HG02870 (cell line): ENCODE results near the gene NYAP2.

ENCODE experiments used
- ATAC-seq: cut with Tn5 transposase; IDR thresholded peaks from one replicate; pipeline ENCODE4 v1.9.1; 2021; ENCODE audit warnings: mild to moderate bottlenecking, moderate library complexity; ENCODE audit not compliant: unreplicated experiment

NYAP2 gene

DNA sequence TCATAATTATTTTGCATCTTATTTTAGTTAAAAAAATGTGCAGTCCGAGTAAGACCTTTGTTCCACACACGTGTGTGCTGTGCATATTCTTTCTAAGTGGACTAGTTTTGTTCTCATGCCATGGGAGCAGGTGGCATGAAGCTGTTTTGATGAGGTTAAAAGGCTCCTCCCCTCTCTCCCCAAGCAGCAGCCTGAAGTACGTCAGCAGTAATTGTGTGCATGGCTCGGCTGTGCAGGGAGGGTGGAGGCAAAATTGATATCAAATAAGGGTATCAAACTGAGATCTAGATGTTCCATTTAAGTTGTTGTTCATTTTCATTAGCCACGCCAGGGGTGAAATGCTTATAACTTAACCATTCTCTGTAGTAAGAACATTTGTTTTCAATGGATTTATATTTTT lies at the start of gene NYAP2:
NYAP2 (plus strand) TSS at position 207 of the 400 bp plus-strand sequence. CDS start 9,171 bp downstream, outside the sequence.
- ATAC-seq = no peak

DNA sequence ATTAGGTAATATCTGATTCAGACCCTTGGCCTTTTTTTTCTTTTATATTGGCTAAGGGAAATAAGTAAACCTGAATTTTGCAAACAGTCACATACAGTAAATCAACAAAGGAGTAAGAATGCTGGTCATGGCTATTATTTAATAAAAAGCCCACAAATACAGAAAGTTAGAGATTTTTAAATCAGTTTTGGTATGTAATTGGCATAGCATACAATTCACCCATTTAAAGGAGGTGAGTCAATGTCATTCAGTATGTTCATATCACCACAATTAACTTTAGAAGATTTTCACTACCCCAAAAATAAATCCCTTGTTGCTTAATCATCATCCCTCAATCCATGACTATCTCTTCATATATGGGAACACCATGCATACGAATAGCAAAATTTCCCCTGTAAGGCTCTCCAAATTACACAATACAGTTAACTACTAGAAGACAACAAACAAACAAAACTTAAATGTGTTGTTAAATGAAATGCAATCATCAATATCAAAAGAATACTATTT lies 45.9 kb upstream of the NYAP2 start:
- ATAC-seq = no peak

DNA sequence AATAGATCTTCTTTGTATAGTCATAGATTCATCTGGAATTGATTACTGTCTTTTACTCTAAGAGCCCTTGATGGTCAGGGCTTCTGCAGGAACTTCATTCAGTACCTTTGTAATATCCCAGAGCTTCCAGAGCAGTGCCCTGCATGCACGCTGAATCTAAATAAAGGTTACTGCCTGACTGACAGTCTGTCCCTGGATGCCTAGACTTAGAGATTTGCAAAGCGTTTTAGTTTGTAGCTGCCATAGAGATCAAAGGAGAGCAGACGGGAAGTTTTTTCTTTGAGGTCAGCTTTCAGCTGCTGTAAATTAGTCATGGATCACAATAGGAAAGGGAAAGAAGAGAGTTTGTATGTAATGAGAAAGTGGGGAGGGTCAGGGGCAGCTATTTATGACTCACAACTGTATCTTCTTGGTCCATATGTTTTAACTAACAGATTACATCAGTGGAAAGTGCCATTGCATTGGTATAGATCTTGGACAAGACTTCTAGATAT lies 45.2 kb upstream of the NYAP2 start:
- no peak for ATAC-seq

GRCh38 chr2:225355788-225356187 lies 43.7 kb upstream of the NYAP2 start:
- ATAC-seq = no peak

- ATAC-seq = no peak
Observed at GRCh38 chr2:225366731-225367130, 32.8 kb upstream of the NYAP2 start.

GRCh38 chr2:225367482-225367881 lies 32.0 kb upstream of the NYAP2 start:
- no peak for ATAC-seq

- no peak for ATAC-seq
Observed at GRCh38 chr2:225378984-225379383, 20.5 kb upstream of the NYAP2 start.

DNA sequence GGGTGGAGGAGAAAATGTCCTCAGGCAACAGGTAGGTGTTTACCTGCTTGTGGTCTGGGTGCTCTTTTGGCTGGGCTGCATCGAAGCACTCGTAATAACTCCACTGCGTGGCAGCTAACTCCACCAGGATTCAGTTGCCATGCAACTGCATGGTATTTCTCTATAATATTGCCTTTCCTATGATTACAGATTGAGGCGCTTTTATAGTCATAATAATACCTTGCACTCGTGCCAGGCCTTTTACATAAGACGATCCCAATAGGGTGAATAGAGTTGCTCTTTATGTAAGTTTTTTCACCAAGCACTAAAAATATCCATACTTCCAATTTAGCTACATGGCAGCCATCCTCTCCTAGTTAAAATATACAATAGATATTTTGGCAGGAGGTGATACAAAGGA lies 19.7 kb upstream of the NYAP2 start:
- ATAC-seq = no peak

GRCh38 chr2:225381609-225382008 lies 17.9 kb upstream of the NYAP2 start:
- ATAC-seq = no peak

- ATAC-seq = no peak
Observed at GRCh38 chr2:225398372-225398771, 1.1 kb upstream of the NYAP2 start.

DNA sequence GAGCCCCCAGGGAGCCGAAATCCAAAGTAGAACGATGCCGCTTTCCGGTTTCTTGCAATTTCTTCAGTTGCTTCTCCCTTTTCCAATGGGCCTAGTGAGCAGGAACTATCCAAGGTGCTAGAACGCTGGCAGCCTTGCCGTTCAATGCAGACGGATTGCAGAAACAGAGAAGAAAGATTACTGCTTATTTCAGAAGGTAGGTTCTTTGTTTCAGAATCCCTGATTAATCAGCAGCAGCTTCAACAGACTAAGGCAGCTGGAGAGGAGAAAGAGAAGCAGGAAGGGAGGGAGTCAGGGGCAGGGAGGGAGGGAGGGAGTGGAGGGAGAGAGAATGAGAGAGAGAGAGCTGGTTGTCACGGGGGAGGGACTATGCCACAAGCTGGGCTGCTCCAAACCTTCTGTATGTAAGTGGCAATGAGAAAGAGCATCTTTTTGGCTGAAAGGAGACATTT lies 576 bp downstream of the NYAP2 start:
- ATAC-seq = no peak

DNA sequence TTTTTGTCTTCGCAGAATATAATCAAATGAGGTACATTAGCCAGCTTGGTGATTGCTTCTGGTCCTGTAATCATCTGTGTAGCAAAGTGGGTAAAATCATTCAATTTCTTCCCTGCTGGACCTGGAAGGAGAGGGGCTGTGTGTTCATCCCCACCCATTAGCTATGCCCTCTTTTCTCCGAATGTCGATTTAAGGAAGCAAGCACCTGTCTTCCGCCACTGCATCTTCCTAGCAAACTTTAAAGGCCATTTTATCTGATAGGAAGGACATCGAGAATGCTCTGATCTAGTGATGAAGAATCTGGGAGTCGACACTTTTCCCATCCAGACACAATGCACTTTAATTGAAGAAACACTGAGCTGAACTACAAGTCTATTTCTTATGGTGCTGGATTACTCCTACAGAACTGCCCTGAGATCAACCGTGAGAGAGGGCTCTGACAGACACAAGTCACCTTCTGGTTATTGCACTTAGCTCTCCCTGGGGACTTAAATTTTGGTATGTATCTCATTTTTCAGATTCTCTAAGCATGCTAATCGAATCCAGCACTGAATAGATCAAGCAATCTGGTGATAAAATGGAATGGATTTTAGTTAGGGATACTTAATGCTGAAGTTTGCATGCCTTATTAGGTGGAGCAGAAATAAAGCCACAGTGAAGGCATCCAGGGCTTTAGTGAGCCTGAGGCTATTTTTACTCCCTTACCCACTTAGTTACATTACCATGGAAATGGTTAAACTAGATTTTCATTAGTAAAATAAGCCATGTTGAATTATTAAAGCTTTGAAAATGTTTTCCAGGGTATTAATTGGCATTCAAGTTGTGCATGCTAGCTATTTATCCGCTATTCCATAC lies 1.3 kb downstream of the NYAP2 start:
- no peak for ATAC-seq

- ATAC-seq = no peak
Observed at GRCh38 chr2:225402210-225402776, 2.8 kb downstream of the NYAP2 start.

GRCh38 chr2:225411452-225411851 lies 11.9 kb downstream of the NYAP2 start:
- ATAC-seq = no peak

- no peak for ATAC-seq
Observed at GRCh38 chr2:225413786-225414185, 14.3 kb downstream of the NYAP2 start.

GRCh38 chr2:225414902-225415301 lies 15.4 kb downstream of the NYAP2 start:
- no peak for ATAC-seq

DNA sequence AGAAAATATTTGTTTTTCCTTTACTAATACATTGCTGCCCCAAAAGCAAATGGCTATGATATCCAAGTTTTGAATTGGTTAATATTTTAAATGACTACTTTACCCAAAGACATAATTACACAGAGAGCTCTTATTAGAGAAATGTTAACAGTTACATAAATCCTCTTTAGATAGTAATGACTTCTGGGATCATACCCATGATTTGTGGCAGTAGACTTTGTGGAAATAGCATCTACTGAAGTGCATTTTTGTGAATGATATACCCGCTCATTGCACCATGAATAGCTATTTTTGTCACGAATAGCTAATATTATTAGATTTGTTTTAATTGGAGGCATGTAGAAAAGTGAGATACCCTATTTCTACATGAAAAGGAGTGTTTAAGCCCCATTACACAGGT lies 15.8 kb downstream of the NYAP2 start:
- ATAC-seq = no peak

DNA sequence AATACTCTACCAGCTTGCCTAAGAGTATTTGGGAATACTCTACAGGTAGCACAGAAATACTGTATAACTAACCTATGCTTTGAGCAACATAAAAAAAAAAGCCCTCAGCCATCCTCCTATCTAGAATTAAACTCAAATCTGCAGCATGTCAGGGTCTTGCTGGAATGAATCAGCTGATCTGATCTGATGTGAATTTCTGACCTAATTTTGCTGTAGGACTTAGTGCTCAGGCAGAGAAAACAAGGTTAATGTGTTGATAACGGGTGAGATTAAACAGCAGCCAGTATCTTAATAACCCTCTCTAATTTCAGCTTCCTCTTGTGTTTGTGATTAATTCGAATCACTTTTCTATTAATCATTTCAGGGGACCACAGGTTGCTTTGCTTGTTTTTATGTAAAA lies 16.3 kb downstream of the NYAP2 start:
- no peak for ATAC-seq

DNA sequence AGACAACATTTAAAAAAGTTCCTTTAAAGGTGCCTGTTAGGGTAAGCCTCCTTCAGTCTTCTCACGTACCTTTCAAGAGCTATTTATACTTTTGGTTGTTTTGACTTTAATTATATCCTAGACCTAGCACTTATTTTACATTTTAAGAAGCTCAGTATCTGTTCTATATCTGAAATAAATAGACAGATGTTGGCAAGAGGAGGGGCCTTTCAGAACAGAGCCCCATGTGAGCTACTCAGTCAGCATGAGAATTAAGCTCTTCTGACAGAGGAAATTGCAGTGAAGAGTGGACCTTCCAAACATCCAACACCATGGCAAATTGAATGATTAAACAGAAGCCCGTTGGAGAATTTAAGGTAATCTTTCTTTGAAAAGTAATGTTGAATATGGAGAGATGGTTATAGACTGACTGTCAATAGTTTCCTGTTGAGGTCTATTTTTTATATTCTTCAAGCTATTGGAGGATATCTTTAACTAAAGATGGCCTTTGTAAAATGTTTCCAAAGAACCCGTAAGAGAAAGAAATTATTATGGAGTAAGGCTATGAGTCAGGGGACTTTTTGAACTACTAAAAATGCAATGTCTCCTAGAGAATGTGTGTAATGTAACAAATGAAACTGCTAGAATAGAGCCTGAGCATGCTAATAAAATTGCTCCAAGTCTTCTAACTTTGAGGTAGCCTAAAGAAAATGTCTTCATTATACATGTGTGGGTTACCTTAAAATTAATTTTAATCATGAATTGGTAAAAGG lies 17.3 kb downstream of the NYAP2 start:
- no peak for ATAC-seq

GRCh38 chr2:225419033-225419432 lies 19.5 kb downstream of the NYAP2 start:
- no peak for ATAC-seq

- no peak for ATAC-seq
Observed at GRCh38 chr2:225422145-225422544, 22.6 kb downstream of the NYAP2 start.
